Cardiac muscle cell (in vitro differentiated cells and primary cell): ENCODE measurements around the gene ARHGEF19. TPM values are rescaled to one million over a fixed set of nuclear protein-coding genes. Genes with fewer than 3 reads are reported as not detected.
"Not testable (repeated sequence)": the region's sequence is repeated elsewhere in the genome, so short reads cannot be mapped to it uniquely, and the experiment has no call there.

ENCODE experiments used
- DNase-seq, 2 donors: peaks; one replicate each; pipeline versions ENCODE4 v3.0.0 to v3.0.0-alpha.2; 2010 to 2017; ENCODE audit warnings: low read depth in 1 of 2, low spot score in 1 of 2
- H3K27ac ChIP-seq: fragments of 200-600 bp; sonication (generic); 2 replicates; pipeline ENCODE4 v1.5.1; 2016
- H3K27me3 ChIP-seq: fragments of 200-600 bp; sonication (generic); 2 replicates; pipeline ENCODE4 v1.6.0; 2016; ENCODE audit warnings: control low read depth
- H3K36me3 ChIP-seq: fragments of 200-600 bp; sonication (generic); 2 replicates; pipeline ENCODE4 v1.5.1; 2016; ENCODE audit warnings: control low read depth
- H3K4me1 ChIP-seq: fragments of 200-600 bp; sonication (generic); 2 replicates; pipeline ENCODE4 v1.8.1; 2017; ENCODE audit warnings: low read depth, mild to moderate bottlenecking, mixed run types
- H3K4me3 ChIP-seq: fragments of 200-600 bp; sonication (generic); 2 replicates; pipeline ENCODE4 v1.5.1; 2016; ENCODE audit warnings: mild to moderate bottlenecking
- H3K9me3 ChIP-seq: fragments of 200-600 bp; sonication (generic); 2 replicates; pipeline ENCODE4 v1.5.1; 2017; ENCODE audit warnings: low read depth, mild to moderate bottlenecking, control low read depth
- polyA plus RNA-seq: library from polyadenylated mRNA; unstranded; fragments of >200 nt; fragmentation: Nextera tagmentation; extraction: Ambion mirVana; gene quantifications from 2 replicates; pipeline ENCODE4 v1.2.1, GENCODE V29; 2016
- total RNA-seq: library from RNA; depleted of rRNA; stranded (reverse); fragments of >200 nt; gene quantifications from 2 replicates; pipeline ENCODE4 v1.2.3, GENCODE V29; 2016
- TF ChIP-seq, protein P1 (sequence below): IDR thresholded peaks from 2 replicates; pipeline ENCODE4 v1.5.1; 2012; ENCODE audit warnings: low read depth, mild to moderate bottlenecking, low read length

ARHGEF19 gene
- total and polyA plus RNA-seq, 2 experiments from 2014 or later, result 4.0 to 6.7 TPM

DNA sequence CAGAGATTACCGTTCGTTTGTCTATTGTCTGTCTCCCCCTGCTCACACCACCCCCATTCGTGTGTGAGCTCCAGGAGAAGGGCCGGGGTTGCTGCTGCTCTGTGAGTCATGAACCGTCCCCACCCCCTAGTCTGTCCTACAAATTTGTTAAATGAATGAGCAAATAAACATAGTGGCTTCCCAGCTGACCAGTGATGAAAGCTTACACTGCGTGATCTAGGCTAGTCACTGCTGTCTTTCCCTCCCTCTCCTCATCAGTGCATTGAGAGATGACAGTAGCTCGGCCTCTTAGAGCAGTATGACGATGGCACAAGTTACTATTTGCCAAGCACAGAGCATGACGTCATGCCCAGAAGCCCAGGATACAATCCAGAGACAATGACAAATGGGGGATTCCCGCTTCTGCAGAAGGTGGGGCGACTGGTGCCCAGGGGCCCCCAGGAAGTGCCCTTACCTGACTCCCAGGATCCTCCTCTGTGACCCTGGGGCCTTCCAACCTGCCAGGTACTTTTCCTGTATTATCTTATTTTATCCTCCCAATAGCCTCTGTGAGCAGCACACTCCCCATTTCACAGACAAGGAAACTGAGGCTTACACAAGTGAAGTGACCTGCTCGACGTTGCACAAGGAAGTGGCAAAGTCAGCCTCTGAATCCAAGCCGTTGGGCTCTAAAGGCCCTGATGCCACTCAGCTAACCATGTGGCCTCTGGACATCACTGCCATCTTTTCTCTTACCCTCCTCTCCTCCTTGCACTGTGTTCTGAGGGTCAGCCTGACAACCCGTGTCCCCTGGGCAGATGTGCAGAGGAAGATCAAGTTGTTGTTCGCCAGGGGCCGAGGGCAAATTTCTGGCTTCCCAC, 48.0 kb downstream of the ARHGEF19 start:
- peaks cover 16% of the 10 kb centered on the region for H3K4me1 ChIP-seq
- TF ChIP-seq, protein P1, sequence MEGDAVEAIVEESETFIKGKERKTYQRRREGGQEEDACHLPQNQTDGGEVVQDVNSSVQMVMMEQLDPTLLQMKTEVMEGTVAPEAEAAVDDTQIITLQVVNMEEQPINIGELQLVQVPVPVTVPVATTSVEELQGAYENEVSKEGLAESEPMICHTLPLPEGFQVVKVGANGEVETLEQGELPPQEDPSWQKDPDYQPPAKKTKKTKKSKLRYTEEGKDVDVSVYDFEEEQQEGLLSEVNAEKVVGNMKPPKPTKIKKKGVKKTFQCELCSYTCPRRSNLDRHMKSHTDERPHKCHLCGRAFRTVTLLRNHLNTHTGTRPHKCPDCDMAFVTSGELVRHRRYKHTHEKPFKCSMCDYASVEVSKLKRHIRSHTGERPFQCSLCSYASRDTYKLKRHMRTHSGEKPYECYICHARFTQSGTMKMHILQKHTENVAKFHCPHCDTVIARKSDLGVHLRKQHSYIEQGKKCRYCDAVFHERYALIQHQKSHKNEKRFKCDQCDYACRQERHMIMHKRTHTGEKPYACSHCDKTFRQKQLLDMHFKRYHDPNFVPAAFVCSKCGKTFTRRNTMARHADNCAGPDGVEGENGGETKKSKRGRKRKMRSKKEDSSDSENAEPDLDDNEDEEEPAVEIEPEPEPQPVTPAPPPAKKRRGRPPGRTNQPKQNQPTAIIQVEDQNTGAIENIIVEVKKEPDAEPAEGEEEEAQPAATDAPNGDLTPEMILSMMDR, result no peak
- no peaks in the 10 kb centered on the region for H3K9me3 ChIP-seq
- H3K27ac ChIP-seq, result peak overlapping the region; percentile 90
- no peaks in the 10 kb centered on the region for H3K36me3 ChIP-seq
- no peak overlapping the region for H3K4me3 ChIP-seq
- peak in 1 of 2 donors; percentile 90 for DNase-seq
- H3K27me3 ChIP-seq, result no peaks in the 10 kb centered on the region

DNA sequence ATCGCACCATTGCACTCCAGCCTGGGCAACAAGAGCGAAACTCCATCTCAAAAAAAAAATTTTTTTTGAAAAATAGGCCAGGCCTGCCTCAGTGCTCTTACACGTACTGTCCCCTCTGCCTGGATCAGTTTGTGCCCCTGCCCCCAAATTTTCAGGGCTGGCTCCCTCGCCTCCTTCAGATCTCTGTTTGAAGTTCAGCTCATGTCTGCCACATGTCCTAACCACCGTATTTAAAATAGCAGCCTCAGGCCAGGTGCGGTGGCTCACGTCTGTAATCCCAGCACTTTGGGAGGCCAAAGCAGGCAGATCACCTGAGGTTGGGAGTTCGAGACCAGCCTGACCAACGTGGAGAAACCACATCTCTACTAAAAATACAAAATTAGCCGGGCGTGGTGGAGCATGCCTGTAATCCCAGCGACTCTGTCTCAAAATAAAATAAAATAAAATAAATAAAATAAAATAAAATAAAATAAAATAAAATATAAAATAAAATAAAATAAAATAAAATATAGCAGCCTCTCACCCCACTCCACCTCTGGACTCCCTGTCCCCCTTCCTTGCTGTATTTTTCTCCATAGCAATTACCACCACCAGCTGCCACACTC, 48.7 kb downstream of the ARHGEF19 start:
- not testable (repeated sequence) for H3K9me3 ChIP-seq, H3K27me3 ChIP-seq, H3K4me3 ChIP-seq, DNase-seq, H3K36me3 ChIP-seq
- Histone ChIP-seq H3K4me1 (peaks cover 16% of the 10 kb centered on the region), H3K27ac (peak overlapping the region; percentile 90)

DNA sequence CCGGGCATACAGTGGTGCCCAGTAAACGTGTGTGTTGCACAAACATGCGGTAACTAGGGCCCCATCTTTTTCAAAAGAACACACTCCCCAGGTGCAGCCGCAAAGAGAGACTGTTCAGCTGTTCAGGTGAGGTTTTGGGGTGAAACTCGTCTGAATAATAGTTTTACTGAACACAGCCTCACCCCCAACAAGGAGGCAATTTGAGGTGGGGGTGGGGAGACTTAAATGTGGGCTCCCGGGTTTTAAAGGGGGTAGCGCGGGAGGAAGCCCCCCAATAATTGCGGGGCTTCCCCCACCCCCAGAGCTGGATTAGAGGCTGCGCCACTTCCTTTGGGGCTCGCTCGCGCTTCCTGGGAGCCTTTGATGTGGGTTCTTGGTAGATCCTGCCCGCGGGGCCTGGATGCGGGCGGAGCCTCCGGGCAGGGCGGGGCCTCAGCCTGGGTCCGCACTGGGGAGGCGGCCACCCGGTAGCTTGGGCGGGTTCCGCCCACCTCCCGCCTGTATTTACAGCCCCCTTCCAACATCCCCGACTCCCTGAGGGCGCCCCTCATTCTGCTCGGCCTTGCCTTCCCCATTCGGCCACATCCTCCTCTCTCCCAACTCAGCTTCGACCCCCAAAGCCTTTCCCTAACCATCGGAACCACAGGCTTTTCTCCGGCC, 50.2 kb downstream of the ARHGEF19 start:
- Histone ChIP-seq H3K36me3 (no peaks in the 10 kb centered on the region), H3K27me3 (no peaks in the 10 kb centered on the region), H3K4me1 (peaks cover 16% of the 10 kb centered on the region), H3K9me3 (no peaks in the 10 kb centered on the region), H3K27ac (no peak overlapping the region), H3K4me3 (no peak overlapping the region)
- TF ChIP-seq, protein P1, result no peak
- DNase-seq, result peak in 1 of 2 donors; percentile 52

DNA sequence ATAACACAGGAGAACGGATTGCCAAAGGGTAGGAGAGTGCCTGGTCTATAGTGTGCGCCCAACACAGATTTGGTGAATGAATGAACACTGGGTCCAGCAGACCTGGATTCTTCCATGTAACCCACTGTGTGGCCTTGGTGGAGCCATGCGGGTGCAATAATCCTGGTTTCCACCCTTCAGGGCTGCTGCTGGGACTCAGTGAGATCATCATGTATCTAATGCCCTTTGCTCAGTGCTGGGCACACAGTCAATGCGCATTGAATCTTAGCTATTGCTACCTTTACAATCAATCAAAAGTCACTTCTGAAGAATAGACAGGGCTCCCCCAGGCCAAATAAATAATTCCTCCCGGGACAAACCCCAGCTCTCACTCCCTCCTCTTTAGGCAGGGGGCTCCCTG, 50.7 kb downstream of the ARHGEF19 start:
- no peak for DNase-seq
- H3K36me3 ChIP-seq, result no peaks in the 10 kb centered on the region
- no peaks in the 10 kb centered on the region for H3K27me3 ChIP-seq
- H3K9me3 ChIP-seq, result no peaks in the 10 kb centered on the region
- peaks cover 16% of the 10 kb centered on the region for H3K4me1 ChIP-seq
- no peak overlapping the region for H3K4me3 ChIP-seq
- TF ChIP-seq, protein P1, result no peak
- H3K27ac ChIP-seq, result no peak overlapping the region

DNA sequence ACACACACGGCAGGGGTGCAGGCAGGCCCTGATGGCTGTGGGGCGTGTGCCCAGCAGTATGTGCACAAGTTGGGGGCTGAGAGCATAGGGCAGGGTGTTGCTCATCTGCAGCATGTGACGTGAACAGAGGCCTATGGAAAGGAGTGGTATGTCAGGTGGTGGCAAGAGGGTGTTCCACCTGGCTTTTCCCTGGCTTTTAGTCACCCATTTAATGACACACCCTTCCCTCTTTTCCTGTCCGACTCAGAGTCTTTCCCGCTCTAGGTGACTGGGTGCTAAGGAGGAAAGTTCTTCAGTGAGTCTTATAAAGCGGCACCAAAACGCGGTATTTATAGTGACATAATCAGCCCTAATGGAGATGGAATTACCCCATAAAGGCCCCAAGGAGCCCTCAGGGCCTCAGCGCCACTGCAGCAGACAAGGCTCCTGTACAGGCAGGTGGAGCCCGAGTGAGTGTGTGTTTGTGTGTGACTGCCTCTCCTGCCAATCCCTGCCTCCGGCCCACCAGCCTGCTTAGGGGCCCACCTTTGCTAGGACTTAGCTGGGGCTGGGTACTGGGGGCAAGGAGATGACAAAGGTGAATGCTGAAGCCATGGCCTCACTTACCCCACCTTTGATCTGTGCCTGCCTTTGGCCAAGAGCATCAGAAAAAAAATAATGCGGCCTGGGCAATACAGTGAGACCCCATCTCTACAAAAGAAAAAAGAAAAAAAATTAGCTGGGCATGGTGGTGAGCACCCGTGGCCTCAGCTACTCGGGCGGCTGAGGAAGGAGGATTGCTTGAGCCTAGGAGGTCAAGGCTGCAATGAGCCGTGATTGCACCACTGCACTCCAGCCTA, 53.2 kb downstream of the ARHGEF19 start:
- Histone ChIP-seq H3K9me3 (no peaks in the 10 kb centered on the region), H3K27me3 (no peaks in the 10 kb centered on the region), H3K36me3 (no peaks in the 10 kb centered on the region), H3K4me1 (peaks cover 11% of the 10 kb centered on the region), H3K4me3 (no peak overlapping the region), H3K27ac (no peak overlapping the region)
- TF ChIP-seq, protein P1, result no peak
- no peak for DNase-seq
